ENCODE data around the gene CARD18.
"Not testable (repeated sequence)": the region's sequence is repeated elsewhere in the genome, so short reads cannot be mapped to it uniquely, and the experiment has no call there.

The CARD18 gene

DNA sequence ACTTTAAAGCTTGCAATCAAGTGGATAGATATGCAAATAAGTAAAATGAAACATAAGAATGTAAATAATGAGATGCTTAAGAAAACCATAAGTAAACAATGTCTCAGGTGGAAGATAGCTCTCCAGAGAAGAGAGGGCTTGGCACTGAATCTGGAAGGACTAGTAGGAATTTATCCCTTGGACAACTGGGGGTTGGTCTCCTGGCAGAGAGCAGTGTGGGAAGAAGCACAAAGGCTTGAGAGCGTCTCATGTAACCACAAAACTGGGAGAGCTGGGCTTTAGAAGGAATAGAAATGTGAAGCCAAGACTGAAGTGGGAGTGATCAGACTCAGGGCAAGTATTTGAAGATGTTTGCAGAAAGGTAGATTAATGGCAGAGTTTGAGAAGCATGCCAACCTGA, 31.3 kb downstream of the CARD18 start:
- H4K20me1 ChIP-seq, result no peaks in the 10 kb centered on the region
- no peaks in the 10 kb centered on the region for H3K36me3 ChIP-seq
- no peak overlapping the region for H3K4me2 ChIP-seq
- no peak overlapping the region for H3K9ac ChIP-seq
- H3K4me1 ChIP-seq, result no peaks in the 10 kb centered on the region
- H3K9me3 ChIP-seq, result no peaks in the 10 kb centered on the region
- H3K4me3 ChIP-seq, result no peak overlapping the region
- no peak overlapping the region for H3K27ac ChIP-seq
- no peak for TF ChIP-seq Cebpa-rat (IDR thresholded peaks at IDR 0.05)
- no peaks in the 10 kb centered on the region for H3K27me3 ChIP-seq

- not testable (repeated sequence) for H3K27ac ChIP-seq, H3K27me3 ChIP-seq, H3K4me3 ChIP-seq, H3K36me3 ChIP-seq, H3K4me1 ChIP-seq, H3K9ac ChIP-seq, H3K4me2 ChIP-seq, H3K9me3 ChIP-seq, H4K20me1 ChIP-seq
Observed at GRCh38 chr11:105107226-105107825, 32.2 kb downstream of the CARD18 start.

GRCh38 chr11:105106140-105106539, 33.4 kb downstream of the CARD18 start:
- H3K9me3 ChIP-seq, result no peaks in the 10 kb centered on the region
- H3K27me3 ChIP-seq, result no peaks in the 10 kb centered on the region
- no peak overlapping the region for H3K27ac ChIP-seq
- H4K20me1 ChIP-seq, result no peaks in the 10 kb centered on the region
- no peak overlapping the region for H3K4me3 ChIP-seq
- H3K36me3 ChIP-seq, result no peaks in the 10 kb centered on the region
- no peak overlapping the region for H3K9ac ChIP-seq
- H3K4me1 ChIP-seq, result no peaks in the 10 kb centered on the region
- H3K4me2 ChIP-seq, result no peak overlapping the region
- TF ChIP-seq Cebpa-rat (IDR thresholded peaks at IDR 0.05), result no peak

DNA sequence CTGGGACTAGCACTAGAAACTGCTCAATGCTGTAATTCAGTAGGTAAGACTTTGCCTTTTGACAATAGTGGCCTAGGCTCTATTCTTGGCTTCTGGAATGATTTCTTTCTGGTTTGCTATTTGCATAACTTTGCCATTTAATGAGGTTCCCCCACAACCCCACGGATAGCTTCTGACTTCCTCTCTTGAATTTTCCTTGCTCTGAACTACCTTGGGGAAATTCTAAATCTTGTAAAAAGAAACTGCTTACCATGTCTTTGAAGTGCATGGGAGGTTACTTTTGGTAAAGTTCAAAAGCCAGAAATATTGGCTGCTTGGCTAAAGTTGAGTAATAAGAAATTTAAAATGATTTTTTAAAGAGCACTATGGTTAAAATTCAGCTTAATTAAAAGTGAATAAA, 35.3 kb downstream of the CARD18 start:
- Histone ChIP-seq H3K36me3 (no peaks in the 10 kb centered on the region), H3K9ac (no peak overlapping the region), H3K4me1 (no peaks in the 10 kb centered on the region), H3K9me3 (no peaks in the 10 kb centered on the region), H4K20me1 (no peaks in the 10 kb centered on the region), H3K27me3 (no peaks in the 10 kb centered on the region), H3K27ac (no peak overlapping the region), H3K4me3 (no peak overlapping the region), H3K4me2 (no peak overlapping the region)
- TF ChIP-seq Cebpa-rat (IDR thresholded peaks at IDR 0.05), result no peak

DNA sequence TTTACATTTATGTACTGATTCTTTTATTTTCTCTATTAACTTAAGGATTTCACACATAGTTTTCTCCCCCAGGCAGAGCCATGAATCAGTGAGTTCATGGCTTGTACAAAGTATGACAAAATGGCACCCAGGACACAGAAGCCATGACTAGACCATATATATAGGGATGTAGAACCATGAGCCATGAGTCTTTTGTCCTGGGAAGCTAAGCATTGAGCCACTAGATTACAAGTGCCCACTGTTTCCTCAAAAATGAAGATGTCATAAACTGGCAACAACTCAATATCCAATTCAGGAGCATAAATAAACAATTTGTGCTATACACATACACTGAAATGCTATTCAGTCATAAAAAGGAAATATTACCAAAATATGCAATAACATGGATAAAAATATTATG, 36.2 kb downstream of the CARD18 start:
- no peaks in the 10 kb centered on the region for H3K27me3 ChIP-seq
- H3K9me3 ChIP-seq, result no peaks in the 10 kb centered on the region
- H3K4me3 ChIP-seq, result no peak overlapping the region
- no peaks in the 10 kb centered on the region for H4K20me1 ChIP-seq
- no peak overlapping the region for H3K27ac ChIP-seq
- H3K4me1 ChIP-seq, result no peaks in the 10 kb centered on the region
- no peak for TF ChIP-seq Cebpa-rat (IDR thresholded peaks at IDR 0.05)
- no peak overlapping the region for H3K4me2 ChIP-seq
- no peaks in the 10 kb centered on the region for H3K36me3 ChIP-seq
- H3K9ac ChIP-seq, result no peak overlapping the region

- not testable (repeated sequence) for H3K4me1 ChIP-seq, H4K20me1 ChIP-seq, H3K9me3 ChIP-seq, H3K4me3 ChIP-seq, H3K9ac ChIP-seq, H3K36me3 ChIP-seq, H3K4me2 ChIP-seq, H3K27me3 ChIP-seq, H3K27ac ChIP-seq
Observed at GRCh38 chr11:105102079-105102581, 37.4 kb downstream of the CARD18 start.

DNA sequence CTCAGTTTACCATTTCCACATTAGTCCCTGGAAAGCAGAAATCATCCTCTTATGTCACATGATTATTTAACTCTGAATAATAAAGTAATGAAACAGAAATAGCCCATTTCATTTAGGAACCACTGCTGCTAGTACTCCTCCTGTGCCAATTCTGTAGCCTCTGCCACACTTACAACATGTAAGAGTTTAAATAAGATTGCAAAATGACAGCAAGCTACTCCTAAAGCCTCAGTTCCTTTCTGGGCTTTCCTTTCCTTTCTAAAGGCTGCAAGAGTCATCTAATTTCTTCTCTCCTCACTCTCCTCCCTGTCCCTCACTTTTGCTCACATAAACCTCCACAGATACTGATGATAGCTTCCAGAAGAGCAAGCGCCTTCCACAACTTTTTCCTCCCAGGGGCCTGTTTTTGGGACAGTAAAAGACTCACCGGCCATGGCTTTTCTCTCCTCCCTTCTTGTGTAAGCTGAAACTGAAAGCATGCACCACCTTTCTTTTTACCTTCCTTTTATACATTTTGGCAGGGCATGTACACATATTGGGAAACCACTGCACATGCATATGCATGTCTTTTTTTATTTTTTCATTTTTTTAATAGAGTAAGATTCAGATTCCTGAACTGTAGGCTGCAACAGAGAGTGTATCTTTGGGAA, 38.5 kb downstream of the CARD18 start:
- no peak for TF ChIP-seq Cebpa-rat (IDR thresholded peaks at IDR 0.05)
- Histone ChIP-seq H3K4me1 (no peaks in the 10 kb centered on the region), H3K27ac (no peak overlapping the region), H3K9ac (no peak overlapping the region), H3K27me3 (no peaks in the 10 kb centered on the region), H4K20me1 (no peaks in the 10 kb centered on the region), H3K4me2 (no peak overlapping the region), H3K4me3 (no peak overlapping the region), H3K36me3 (no peaks in the 10 kb centered on the region), H3K9me3 (no peaks in the 10 kb centered on the region)

DNA sequence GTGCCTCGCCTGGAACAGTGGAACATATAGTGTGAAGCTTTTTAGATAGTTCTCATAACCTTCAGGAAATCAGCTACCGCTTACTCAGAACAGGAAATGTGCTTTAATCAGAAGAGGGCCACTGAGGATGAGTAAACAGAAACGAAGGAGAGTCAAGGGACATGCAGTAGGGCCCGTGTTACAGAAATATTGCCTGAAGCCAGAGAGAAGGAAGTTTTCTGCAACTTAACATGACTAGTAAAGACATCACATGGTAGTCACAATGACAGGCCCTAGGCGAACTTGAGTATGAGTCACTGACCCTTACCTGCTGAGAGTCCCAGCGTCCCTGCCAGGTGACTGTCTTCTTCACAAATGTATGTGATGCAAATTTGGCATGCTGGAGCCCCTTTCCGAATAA, 39.4 kb downstream of the CARD18 start:
- Histone ChIP-seq H3K9ac (no peak overlapping the region), H3K4me1 (no peaks in the 10 kb centered on the region), H4K20me1 (no peaks in the 10 kb centered on the region), H3K36me3 (no peaks in the 10 kb centered on the region), H3K27ac (no peak overlapping the region), H3K4me2 (no peak overlapping the region), H3K27me3 (no peaks in the 10 kb centered on the region), H3K4me3 (no peak overlapping the region), H3K9me3 (no peaks in the 10 kb centered on the region)
- TF ChIP-seq Cebpa-rat (IDR thresholded peaks at IDR 0.05), result no peak

DNA sequence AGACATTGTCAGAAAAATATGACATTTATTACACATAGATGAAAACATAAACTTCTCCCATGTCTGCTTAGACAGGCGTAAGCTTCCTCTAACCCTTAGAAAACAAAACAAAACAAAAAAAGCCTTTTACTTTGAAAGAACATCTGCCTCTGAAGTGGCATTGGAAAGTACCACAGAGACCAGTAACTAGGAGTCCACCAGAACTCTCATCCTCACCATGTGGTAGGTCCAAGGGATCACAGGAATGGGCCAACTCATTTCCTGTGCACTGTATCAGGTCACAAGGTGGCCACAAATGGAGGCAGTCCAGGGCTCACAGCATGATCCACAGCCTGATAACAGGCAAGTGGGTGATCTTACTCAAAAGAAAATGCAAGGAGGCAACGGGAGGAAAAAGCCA, 40.0 kb downstream of the CARD18 start:
- not testable (repeated sequence) for H3K4me1 ChIP-seq, H3K9me3 ChIP-seq, H3K27ac ChIP-seq, H3K36me3 ChIP-seq, H3K4me2 ChIP-seq, H3K4me3 ChIP-seq, H3K9ac ChIP-seq, H4K20me1 ChIP-seq, H3K27me3 ChIP-seq

GRCh38 chr11:105092256-105093239, 47.0 kb downstream of the CARD18 start:
- Histone ChIP-seq H3K27me3 (no peaks in the 10 kb centered on the region), H4K20me1 (no peaks in the 10 kb centered on the region), H3K4me3 (no peak overlapping the region), H3K36me3 (no peaks in the 10 kb centered on the region), H3K4me1 (no peaks in the 10 kb centered on the region), H3K4me2 (no peak overlapping the region), H3K9ac (no peak overlapping the region), H3K27ac (no peak overlapping the region), H3K9me3 (no peaks in the 10 kb centered on the region)
- no peak for TF ChIP-seq Cebpa-rat (IDR thresholded peaks at IDR 0.05)

All from BLaER1 (cell line).